Panc1 (cell line): ENCODE data around the gene SLC46A1. TPM values are rescaled to one million over a fixed set of nuclear protein-coding genes. Genes with fewer than 3 reads are reported as not detected.

ENCODE experiments used
- ATAC-seq: fragments of 200-7000 bp; cut with Tn5 transposase; 2 replicates; pipeline ENCODE4 v1.9.1; 2020; ENCODE audit warnings: mild to moderate bottlenecking, moderate library complexity
- BruUV-seq: library from RNA; stranded (reverse); fragments of 400-500 nt; replicated peaks from 2 replicates; lab custom pipeline; 2021; lab: Mats Ljungman, UMichigan
- CTCF ChIA-PET: fragments of 300-600 bp; sonication (Branson Sonifier 250); formaldehyde crosslinking; loops from one replicate; lab custom pipeline; 2022; ENCODE audit warnings: antibody characterized with exemption; lab: Charles Lee
- POLR2A ChIA-PET: fragments of 300-600 bp; sonication (Branson Sonifier 250); formaldehyde crosslinking; loops from one replicate; lab custom pipeline; 2022; ENCODE audit warnings: antibody characterized with exemption; lab: Charles Lee
- DNase-seq: peaks from one replicate; pipeline ENCODE4 v3.0.0-alpha.2; 2010; ENCODE audit warnings: low read depth, low spot score
- H3K27ac ChIP-seq: 2 replicates; pipeline ENCODE4 v1.5.1; 2011; ENCODE audit warnings: mild to moderate bottlenecking, low read length, inconsistent platforms
- H3K27me3 ChIP-seq: fragments of 200-500 bp; sonication (Bioruptor generic); 2 replicates; pipeline ENCODE4 v1.6.0; 2014; ENCODE audit warnings: low read length, inconsistent platforms; ENCODE audit not compliant: control insufficient read depth, insufficient read depth
- H3K36me3 ChIP-seq: fragments of 200-500 bp; sonication (Bioruptor generic); 2 replicates; pipeline ENCODE4 v1.5.1; 2014; ENCODE audit warnings: inconsistent platforms, mild to moderate bottlenecking, low read length, moderate library complexity; ENCODE audit not compliant: control insufficient read depth, insufficient read depth
- H3K4me1 ChIP-seq: 2 replicates; pipeline ENCODE4 v1.5.1; 2011; ENCODE audit warnings: inconsistent platforms, mild to moderate bottlenecking, low read length, moderate library complexity; ENCODE audit not compliant: control insufficient read depth, insufficient read depth
- H3K4me3 ChIP-seq, 2 experiments: 2 replicates each; pipeline ENCODE4 v1.5.1; 2011 to 2012; ENCODE audit warnings: low read depth in 2 of 2, low read length in 2 of 2, mild to moderate bottlenecking in 2 of 2, inconsistent platforms in 1 of 2, moderate library complexity in 1 of 2
- H3K9me3 ChIP-seq: fragments of 200-500 bp; sonication (Bioruptor generic); 2 replicates; pipeline ENCODE4 v1.5.1; 2014; ENCODE audit warnings: low read depth, mild to moderate bottlenecking, inconsistent platforms, low read length, moderate library complexity; ENCODE audit not compliant: control insufficient read depth, insufficient read depth
- CTCF ChIP-seq: fragments of 450-650 bp; IDR thresholded peaks from 2 replicates; pipeline ENCODE4 v1.5.1; 2017; ENCODE audit warnings: mild to moderate bottlenecking
- POLR2AphosphoS5 ChIP-seq: IDR thresholded peaks from 2 replicates; pipeline ENCODE4 v1.6.1; 2012; ENCODE audit warnings: mild to moderate bottlenecking, low read depth, low read length, moderate library complexity
- SIN3A ChIP-seq: IDR thresholded peaks from 2 replicates; pipeline ENCODE4 v1.6.1; 2012; ENCODE audit warnings: low read depth, mild to moderate bottlenecking, low read length, moderate library complexity, borderline replicate concordance; ENCODE audit not compliant: insufficient read depth
- TCF7L2 ChIP-seq: IDR thresholded peaks from 2 replicates; pipeline ENCODE4 v1.6.1; 2011; ENCODE audit warnings: mild to moderate bottlenecking, low read depth, low read length, inconsistent platforms
- in situ Hi-C: cut with HindIII; loops from 2 replicates; pipeline ENCODE4 v1.10.0; 2016; ENCODE audit warnings: low sequenced_read_pairs, low pct_unique_long_range_greater_than_20kb
- intact Hi-C: fragments of 100-400 bp; cut with micrococcal nuclease; formaldehyde crosslinking; loops from one replicate; pipeline ENCODE4 v1.10.0; 2022; ENCODE audit not compliant: unreplicated experiment
- total RNA-seq: library from RNA; stranded (reverse); gene quantifications from one replicate; pipeline ENCODE4 v1.2.1, GENCODE V29; 2021; ENCODE audit not compliant: unreplicated experiment
- TF ChIP-seq, protein P1 (sequence below), 2 experiments: IDR thresholded peaks; 2 replicates each; pipeline ENCODE4 v1.6.1; 2011 to 2012; ENCODE audit warnings: low read depth in 2 of 2, control low read depth in 1 of 2, low read length in 1 of 2, mild to moderate bottlenecking in 1 of 2, moderate library complexity in 1 of 2; ENCODE audit not compliant: insufficient read depth in 1 of 2

The SLC46A1 gene
- total RNA-seq, 1 experiment from 2014 or later = 16.9 TPM

GRCh38 chr17:28402844-28403243 lies 3.2 kb downstream of the SLC46A1 start:
- DNase-seq (no peak), ATAC-seq (no peak)
- in situ Hi-C loops = no loop called here
- CTCF ChIA-PET = no interaction called here
- Histone ChIP-seq H3K4me3 (no peak overlapping the region), H3K9me3 (no peaks in the 10 kb centered on the region), H3K4me1 (peaks cover 16% of the 10 kb centered on the region), H3K27ac (no peak overlapping the region), H3K27me3 (no peaks in the 10 kb centered on the region), H3K36me3 (no peaks in the 10 kb centered on the region)
- POLR2A ChIA-PET = no interaction called here
- BruUV-seq = no TSS peak
- intact Hi-C loops = no loop called here
- no peak for TF ChIP-seq TCF7L2
- no peak for TF ChIP-seq CTCF
- no peak for TF ChIP-seq POLR2AphosphoS5
- TF ChIP-seq SIN3A = no peak
- TF ChIP-seq, protein P1, sequence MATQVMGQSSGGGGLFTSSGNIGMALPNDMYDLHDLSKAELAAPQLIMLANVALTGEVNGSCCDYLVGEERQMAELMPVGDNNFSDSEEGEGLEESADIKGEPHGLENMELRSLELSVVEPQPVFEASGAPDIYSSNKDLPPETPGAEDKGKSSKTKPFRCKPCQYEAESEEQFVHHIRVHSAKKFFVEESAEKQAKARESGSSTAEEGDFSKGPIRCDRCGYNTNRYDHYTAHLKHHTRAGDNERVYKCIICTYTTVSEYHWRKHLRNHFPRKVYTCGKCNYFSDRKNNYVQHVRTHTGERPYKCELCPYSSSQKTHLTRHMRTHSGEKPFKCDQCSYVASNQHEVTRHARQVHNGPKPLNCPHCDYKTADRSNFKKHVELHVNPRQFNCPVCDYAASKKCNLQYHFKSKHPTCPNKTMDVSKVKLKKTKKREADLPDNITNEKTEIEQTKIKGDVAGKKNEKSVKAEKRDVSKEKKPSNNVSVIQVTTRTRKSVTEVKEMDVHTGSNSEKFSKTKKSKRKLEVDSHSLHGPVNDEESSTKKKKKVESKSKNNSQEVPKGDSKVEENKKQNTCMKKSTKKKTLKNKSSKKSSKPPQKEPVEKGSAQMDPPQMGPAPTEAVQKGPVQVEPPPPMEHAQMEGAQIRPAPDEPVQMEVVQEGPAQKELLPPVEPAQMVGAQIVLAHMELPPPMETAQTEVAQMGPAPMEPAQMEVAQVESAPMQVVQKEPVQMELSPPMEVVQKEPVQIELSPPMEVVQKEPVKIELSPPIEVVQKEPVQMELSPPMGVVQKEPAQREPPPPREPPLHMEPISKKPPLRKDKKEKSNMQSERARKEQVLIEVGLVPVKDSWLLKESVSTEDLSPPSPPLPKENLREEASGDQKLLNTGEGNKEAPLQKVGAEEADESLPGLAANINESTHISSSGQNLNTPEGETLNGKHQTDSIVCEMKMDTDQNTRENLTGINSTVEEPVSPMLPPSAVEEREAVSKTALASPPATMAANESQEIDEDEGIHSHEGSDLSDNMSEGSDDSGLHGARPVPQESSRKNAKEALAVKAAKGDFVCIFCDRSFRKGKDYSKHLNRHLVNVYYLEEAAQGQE (IDR thresholded peaks at IDR 0.05; ENCODE audit: insufficient read depth in 1 of 2, low read depth in 2 of 2, low read length in 1 of 2) = no peak

- TF ChIP-seq TCF7L2 (no peak), CTCF (no peak), SIN3A (no peak), POLR2AphosphoS5 (no peak; the same call in 1 of the 2 replicates)
- TF ChIP-seq, protein P1 (IDR thresholded peaks at IDR 0.05; ENCODE audit: insufficient read depth in 1 of 2, low read depth in 2 of 2, low read length in 1 of 2) = no peak
- H3K4me3 ChIP-seq = no peak overlapping the region
- POLR2A ChIA-PET = no interaction called here
- no TSS peak for BruUV-seq
- CTCF ChIA-PET = no interaction called here
- ATAC-seq = no peak
- intact Hi-C loops (no loop called here), in situ Hi-C loops (no loop called here)
- no peaks in the 10 kb centered on the region for H3K9me3 ChIP-seq
- no peak for DNase-seq
- peaks cover 16% of the 10 kb centered on the region for H3K4me1 ChIP-seq
- no peaks in the 10 kb centered on the region for H3K27me3 ChIP-seq
- no peaks in the 10 kb centered on the region for H3K36me3 ChIP-seq
- H3K27ac ChIP-seq = no peak overlapping the region
Observed at GRCh38 chr17:28402224-28402630, 3.8 kb downstream of the SLC46A1 start.
